HG03280 (cell line): ENCODE data around the gene KYNU.
"Not testable (repeated sequence)": the region's sequence is repeated elsewhere in the genome, so short reads cannot be mapped to it uniquely, and the experiment has no call there.

Source experiments
- ATAC-seq: cut with Tn5 transposase; IDR thresholded peaks from one replicate; pipeline ENCODE4 v1.9.1; 2021; ENCODE audit warnings: mild to moderate bottlenecking, moderate library complexity; ENCODE audit not compliant: unreplicated experiment

The KYNU gene

GRCh38 chr2:143081616-143082015, 204.2 kb downstream of the KYNU start:
- ATAC-seq, result no peak

- no peak for ATAC-seq
Observed at GRCh38 chr2:143083636-143084035, 206.2 kb downstream of the KYNU start.

- ATAC-seq, result no peak
Observed at GRCh38 chr2:143084462-143084861, 207.0 kb downstream of the KYNU start.

GRCh38 chr2:143085125-143085784, 207.8 kb downstream of the KYNU start:
- peak; percentile 61 for ATAC-seq

- ATAC-seq, result no peak
Observed at GRCh38 chr2:143087033-143087432, 209.6 kb downstream of the KYNU start.

GRCh38 chr2:143088388-143088787, 210.9 kb downstream of the KYNU start:
- ATAC-seq, result no peak

GRCh38 chr2:143089520-143089919, 212.1 kb downstream of the KYNU start:
- ATAC-seq, result not testable (repeated sequence)
